ENCODE results near the gene ZBTB24. TPM values are rescaled to one million over a fixed set of nuclear protein-coding genes. Genes with fewer than 3 reads are reported as not detected.

Gene ZBTB24
- polyA plus RNA-seq, 2 of the 4 experiments (the other 2 are of a cell fraction) = 4.5 to 5.4 TPM

- H3K4me3 ChIP-seq = no peak overlapping the region
- FAIRE-seq = no peak
- no peak overlapping the region for H3K27ac ChIP-seq
- H3K4me2 ChIP-seq = no peak overlapping the region
- ChIA-PET POLR2A (no interaction called here), CTCF (no interaction called here)
- H3K9me3 ChIP-seq = no peaks in the 10 kb centered on the region
- no peak for DNase-seq (ENCODE audit: low read depth in 1 of 2, low spot score in 1 of 2)
- 41% methylated on average over 2 of the region's 2 CpGs for WGBS (ENCODE audit: missing lambda C conversion rate)
- 0 out of 3 replicates have a peak, but pooled peaks cover 7% of the 10 kb centered on the region for H3K4me1 ChIP-seq
- no peak for ATAC-seq
- no peak for TF ChIP-seq EHF (CRISPR knock-in tag; IDR thresholded peaks at IDR 0.05)
- TF ChIP-seq, protein P1, sequence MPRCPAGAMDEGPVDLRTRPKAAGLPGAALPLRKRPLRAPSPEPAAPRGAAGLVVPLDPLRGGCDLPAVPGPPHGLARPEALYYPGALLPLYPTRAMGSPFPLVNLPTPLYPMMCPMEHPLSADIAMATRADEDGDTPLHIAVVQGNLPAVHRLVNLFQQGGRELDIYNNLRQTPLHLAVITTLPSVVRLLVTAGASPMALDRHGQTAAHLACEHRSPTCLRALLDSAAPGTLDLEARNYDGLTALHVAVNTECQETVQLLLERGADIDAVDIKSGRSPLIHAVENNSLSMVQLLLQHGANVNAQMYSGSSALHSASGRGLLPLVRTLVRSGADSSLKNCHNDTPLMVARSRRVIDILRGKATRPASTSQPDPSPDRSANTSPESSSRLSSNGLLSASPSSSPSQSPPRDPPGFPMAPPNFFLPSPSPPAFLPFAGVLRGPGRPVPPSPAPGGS (IDR thresholded peaks at IDR 0.05) = no peak
- no peak for TF ChIP-seq FOSL2 (IDR thresholded peaks at IDR 0.05)
- no peak for TF ChIP-seq FOSL2 (CRISPR knock-in tag; IDR thresholded peaks at IDR 0.05)
- no peak for TF ChIP-seq RARB (CRISPR knock-in tag; IDR thresholded peaks at IDR 0.05)
- no peak for TF ChIP-seq EHMT2 (IDR thresholded peaks at IDR 0.05; ENCODE audit: low read depth)
- TF ChIP-seq KDM1A (IDR thresholded peaks at IDR 0.05; ENCODE audit: low read depth) = no peak
- no peak for TF ChIP-seq HEYL (CRISPR knock-in tag; IDR thresholded peaks at IDR 0.05)
- no peak for TF ChIP-seq HMGXB4 (CRISPR knock-in tag; IDR thresholded peaks at IDR 0.05; ENCODE audit: borderline replicate concordance)
- TF ChIP-seq, protein P2, sequence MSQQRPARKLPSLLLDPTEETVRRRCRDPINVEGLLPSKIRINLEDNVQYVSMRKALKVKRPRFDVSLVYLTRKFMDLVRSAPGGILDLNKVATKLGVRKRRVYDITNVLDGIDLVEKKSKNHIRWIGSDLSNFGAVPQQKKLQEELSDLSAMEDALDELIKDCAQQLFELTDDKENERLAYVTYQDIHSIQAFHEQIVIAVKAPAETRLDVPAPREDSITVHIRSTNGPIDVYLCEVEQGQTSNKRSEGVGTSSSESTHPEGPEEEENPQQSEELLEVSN (IDR thresholded peaks at IDR 0.05; ENCODE audit: borderline replicate concordance, low read depth) = no peak
- no peak for TF ChIP-seq REST (IDR thresholded peaks at IDR 0.05)
- TF ChIP-seq TFCP2L1 (CRISPR knock-in tag; IDR thresholded peaks at IDR 0.05) = no peak
- no peak for TF ChIP-seq TP53 (CRISPR knock-in tag; IDR thresholded peaks at IDR 0.05)
- TF ChIP-seq, protein P3, sequence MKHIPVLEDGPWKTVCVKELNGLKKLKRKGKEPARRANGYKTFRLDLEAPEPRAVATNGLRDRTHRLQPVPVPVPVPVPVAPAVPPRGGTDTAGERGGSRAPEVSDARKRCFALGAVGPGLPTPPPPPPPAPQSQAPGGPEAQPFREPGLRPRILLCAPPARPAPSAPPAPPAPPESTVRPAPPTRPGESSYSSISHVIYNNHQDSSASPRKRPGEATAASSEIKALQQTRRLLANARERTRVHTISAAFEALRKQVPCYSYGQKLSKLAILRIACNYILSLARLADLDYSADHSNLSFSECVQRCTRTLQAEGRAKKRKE (CRISPR knock-in tag; IDR thresholded peaks at IDR 0.05; ENCODE audit: low read depth) = no peak
- no peak for TF ChIP-seq CHD2 (IDR thresholded peaks at IDR 0.05; ENCODE audit: low read length, partially characterized antibody)
- no peak for TF ChIP-seq MYC (IDR thresholded peaks at IDR 0.05; ENCODE audit: borderline replicate concordance, low read length)
- TF ChIP-seq NPAS2 (CRISPR knock-in tag; IDR thresholded peaks at IDR 0.05; ENCODE audit: borderline replicate concordance) = no peak
- no peak for TF ChIP-seq POLR2AphosphoS2 (conservative IDR thresholded peaks at IDR 0.05; ENCODE audit: low read length)
- TF ChIP-seq MAZ (IDR thresholded peaks at IDR 0.05; ENCODE audit: borderline replicate concordance, low read depth, low read length) = no peak
- TF ChIP-seq RNF2 (IDR thresholded peaks at IDR 0.05; ENCODE audit: borderline replicate concordance, low read depth) = no peak
- TF ChIP-seq EP300 (IDR thresholded peaks at IDR 0.05) = no peak
Observed at GRCh38 chr6:109490713-109491112, 7.7 kb upstream of the ZBTB24 start.

Data from A549 (cell line).